Measurements from ENCODE around the gene POLR2I. TPM values are rescaled to one million over a fixed set of nuclear protein-coding genes. Genes with fewer than 3 reads are reported as not detected.

POLR2I gene
- total and polyA plus RNA-seq, 9 of the 15 experiments (the other 6 are each of a cell fraction or from before 2014, with no cell fraction given), result 28.0 to 283 (median 123) TPM

- TF ChIP-seq ZMIZ1 (IDR thresholded peaks at IDR 0.05; ENCODE audit: low read depth in 2 of 2, low read length in 2 of 2), result no peak
- TF ChIP-seq ZEB2 (IDR thresholded peaks at IDR 0.05), result no peak
- no peak for TF ChIP-seq SOX6 (IDR thresholded peaks at IDR 0.05)
- TF ChIP-seq HINFP (tag; conservative IDR thresholded peaks at IDR 0.05; ENCODE audit: low read depth), result no peak
- no peak for TF ChIP-seq RFX7 (CRISPR knock-in tag; IDR thresholded peaks at IDR 0.05)
- peak in 1 of 2 experiments; percentile 13; a peak in 1 of 4 replicates for TF ChIP-seq KDM1A (IDR thresholded peaks at IDR 0.05)
- TF ChIP-seq STAG1 (CRISPR knock-in tag; IDR thresholded peaks at IDR 0.05; ENCODE audit: borderline replicate concordance), result no peak
- TF ChIP-seq CC2D1A (IDR thresholded peaks at IDR 0.05), result no peak
- TF ChIP-seq RBM39 (optimal IDR thresholded peaks at IDR 0.05; ENCODE audit: low read depth, low read length), result no peak
- TF ChIP-seq MTA1 (IDR thresholded peaks at IDR 0.05; ENCODE audit: borderline replicate concordance), result no peak
- peak; percentile 62 for TF ChIP-seq BCOR (IDR thresholded peaks at IDR 0.05)
- TF ChIP-seq ZNF449 (CRISPR knock-in tag; IDR thresholded peaks at IDR 0.05), result no peak
- TF ChIP-seq ZNF316 (IDR thresholded peaks at IDR 0.05), result no peak
- no peak for TF ChIP-seq CREBBP (IDR thresholded peaks at IDR 0.05; ENCODE audit: low read depth, low read length)
- no peak for TF ChIP-seq FOXP4 (CRISPR knock-in tag; IDR thresholded peaks at IDR 0.05; ENCODE audit: borderline replicate concordance)
- no peak for TF ChIP-seq TOE1 (IDR thresholded peaks at IDR 0.05; ENCODE audit: borderline replicate concordance)
- no peak for TF ChIP-seq TOE1 (CRISPR knock-in tag; IDR thresholded peaks at IDR 0.05; ENCODE audit: borderline replicate concordance, low read depth)
Observed at GRCh38 chr19:36139120-36139472, 24.4 kb upstream of the POLR2I start (continued).

Measured in K562 (cell line).